RWPE1 (cell line): Measurements from ENCODE around the gene MRPL17.
"Not testable (repeated sequence)": the region's sequence is repeated elsewhere in the genome, so short reads cannot be mapped to it uniquely, and the experiment has no call there.

Source experiments
- CTCF ChIA-PET: fragments of 350-600 bp; sonication (Branson Sonifier 250); formaldehyde crosslinking; extraction: SDS; loops from one replicate; lab custom pipeline; 2021; lab: Yijun Ruan, JAX
- POLR2A ChIA-PET: fragments of 400-600 bp; formaldehyde crosslinking; extraction: SDS; loops from one replicate; lab custom pipeline; 2020; ENCODE audit warnings: antibody characterized with exemption; ENCODE audit not compliant: low non-redundant PET; lab: Yijun Ruan, JAX
- DNase-seq: peaks from one replicate; pipeline ENCODE4 v3.0.0; 2012; ENCODE audit warnings: low spot score
- H3K27ac ChIP-seq: fragments of 450-650 bp; 2 replicates; pipeline ENCODE4 v1.5.1; 2017
- TF ChIP-seq, protein P1 (sequence below): fragments of 450-650 bp; conservative IDR thresholded peaks from 2 replicates; pipeline ENCODE4 v1.5.1; 2017; ENCODE audit warnings: low read depth, mild to moderate bottlenecking

Gene MRPL17

DNA sequence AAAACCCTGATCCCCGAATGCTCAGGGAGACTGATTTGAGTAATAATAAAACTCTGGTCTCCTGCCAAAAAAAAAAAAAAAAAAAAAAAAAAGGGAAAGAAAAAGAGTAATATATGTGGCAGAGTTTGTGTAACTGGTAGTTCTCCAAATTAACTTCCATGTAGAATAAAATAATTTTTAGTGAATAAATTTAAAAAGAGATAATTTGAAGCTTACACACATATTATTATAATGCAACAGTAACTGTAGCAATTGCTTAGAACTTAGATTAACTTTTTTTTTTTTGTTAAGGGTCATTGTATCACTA is 11.0 kb upstream of the MRPL17 start:
- TF ChIP-seq, protein P1, sequence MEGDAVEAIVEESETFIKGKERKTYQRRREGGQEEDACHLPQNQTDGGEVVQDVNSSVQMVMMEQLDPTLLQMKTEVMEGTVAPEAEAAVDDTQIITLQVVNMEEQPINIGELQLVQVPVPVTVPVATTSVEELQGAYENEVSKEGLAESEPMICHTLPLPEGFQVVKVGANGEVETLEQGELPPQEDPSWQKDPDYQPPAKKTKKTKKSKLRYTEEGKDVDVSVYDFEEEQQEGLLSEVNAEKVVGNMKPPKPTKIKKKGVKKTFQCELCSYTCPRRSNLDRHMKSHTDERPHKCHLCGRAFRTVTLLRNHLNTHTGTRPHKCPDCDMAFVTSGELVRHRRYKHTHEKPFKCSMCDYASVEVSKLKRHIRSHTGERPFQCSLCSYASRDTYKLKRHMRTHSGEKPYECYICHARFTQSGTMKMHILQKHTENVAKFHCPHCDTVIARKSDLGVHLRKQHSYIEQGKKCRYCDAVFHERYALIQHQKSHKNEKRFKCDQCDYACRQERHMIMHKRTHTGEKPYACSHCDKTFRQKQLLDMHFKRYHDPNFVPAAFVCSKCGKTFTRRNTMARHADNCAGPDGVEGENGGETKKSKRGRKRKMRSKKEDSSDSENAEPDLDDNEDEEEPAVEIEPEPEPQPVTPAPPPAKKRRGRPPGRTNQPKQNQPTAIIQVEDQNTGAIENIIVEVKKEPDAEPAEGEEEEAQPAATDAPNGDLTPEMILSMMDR = no peak
- no peak for DNase-seq
- ChIA-PET CTCF (interaction anchor here (0.7 to 0.9 kb wide), 2 partner anchors 9 to 331 kb away, joined by 3 to 4 read pairs; no protein-coding TSS in a partner anchor), POLR2A (no interaction called here)
- no peak overlapping the region for H3K27ac ChIP-seq

DNA sequence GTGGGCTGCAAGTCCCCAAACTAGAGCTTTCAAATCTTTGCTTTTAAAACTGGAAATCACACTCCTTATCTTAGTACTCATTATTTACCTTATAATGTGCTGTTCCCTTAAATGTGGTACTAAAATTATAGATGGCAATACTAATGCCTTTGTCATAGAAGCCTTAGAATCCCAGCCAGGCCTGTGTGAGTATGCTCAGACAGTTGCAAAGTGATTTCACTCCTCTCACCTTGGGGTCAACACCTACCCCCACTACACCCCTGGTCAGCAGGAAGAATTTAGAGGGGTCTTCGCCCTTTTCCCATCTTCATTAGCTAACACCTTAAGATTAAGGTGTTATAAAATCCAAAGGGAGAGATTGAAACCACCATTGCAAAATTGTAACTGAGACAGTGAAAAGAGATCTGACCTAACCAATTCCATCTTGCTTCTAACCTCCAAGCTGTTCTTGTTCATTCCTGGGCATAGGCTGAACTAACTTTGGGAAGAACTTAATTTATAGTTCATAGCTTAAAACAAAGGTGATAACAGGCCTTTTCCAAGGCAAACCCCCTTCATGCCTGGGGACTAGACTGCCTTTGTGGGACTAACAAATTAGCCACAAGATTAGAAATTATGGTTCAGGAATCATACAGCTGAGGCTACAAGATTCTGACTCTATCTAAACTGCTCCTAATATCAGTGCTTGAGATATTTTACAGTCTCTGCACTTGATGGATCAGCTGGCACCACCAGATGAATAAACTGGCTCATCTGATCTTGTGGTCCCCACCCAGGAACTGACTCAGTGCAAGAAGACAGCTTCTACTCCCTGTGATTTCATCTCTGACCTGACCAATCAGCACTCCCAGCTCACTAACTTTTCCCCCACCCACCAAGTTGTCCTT is 10.4 kb upstream of the MRPL17 start:
- TF ChIP-seq, protein P1 = no peak
- CTCF ChIA-PET = interaction anchor here (0.7 to 0.9 kb wide), 2 partner anchors 10 to 330 kb away, joined by 3 to 4 read pairs; no protein-coding TSS in a partner anchor
- POLR2A ChIA-PET = no interaction called here
- no peak for DNase-seq
- no peak overlapping the region for H3K27ac ChIP-seq

DNA sequence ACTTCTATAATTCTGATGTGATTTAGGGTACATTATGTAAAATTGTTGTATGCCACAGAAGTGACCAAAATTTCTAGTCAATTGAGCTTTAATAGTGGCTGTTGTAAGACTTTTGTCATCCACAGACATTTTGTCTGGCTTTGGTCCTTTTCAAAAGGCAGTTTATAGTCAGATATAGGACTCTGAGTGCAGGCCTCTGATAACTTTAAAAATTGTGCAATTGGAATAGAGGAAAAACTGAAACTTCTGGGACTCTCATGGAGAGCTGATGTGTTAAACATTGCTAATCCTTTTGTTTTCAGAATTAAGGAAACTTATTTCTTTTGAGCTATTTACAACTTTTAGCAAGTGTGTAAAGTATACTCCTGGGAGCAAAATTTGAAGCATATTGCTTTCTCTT is 9.0 kb upstream of the MRPL17 start:
- POLR2A ChIA-PET = no interaction called here
- CTCF ChIA-PET = no interaction called here
- TF ChIP-seq, protein P1 = no peak

DNA sequence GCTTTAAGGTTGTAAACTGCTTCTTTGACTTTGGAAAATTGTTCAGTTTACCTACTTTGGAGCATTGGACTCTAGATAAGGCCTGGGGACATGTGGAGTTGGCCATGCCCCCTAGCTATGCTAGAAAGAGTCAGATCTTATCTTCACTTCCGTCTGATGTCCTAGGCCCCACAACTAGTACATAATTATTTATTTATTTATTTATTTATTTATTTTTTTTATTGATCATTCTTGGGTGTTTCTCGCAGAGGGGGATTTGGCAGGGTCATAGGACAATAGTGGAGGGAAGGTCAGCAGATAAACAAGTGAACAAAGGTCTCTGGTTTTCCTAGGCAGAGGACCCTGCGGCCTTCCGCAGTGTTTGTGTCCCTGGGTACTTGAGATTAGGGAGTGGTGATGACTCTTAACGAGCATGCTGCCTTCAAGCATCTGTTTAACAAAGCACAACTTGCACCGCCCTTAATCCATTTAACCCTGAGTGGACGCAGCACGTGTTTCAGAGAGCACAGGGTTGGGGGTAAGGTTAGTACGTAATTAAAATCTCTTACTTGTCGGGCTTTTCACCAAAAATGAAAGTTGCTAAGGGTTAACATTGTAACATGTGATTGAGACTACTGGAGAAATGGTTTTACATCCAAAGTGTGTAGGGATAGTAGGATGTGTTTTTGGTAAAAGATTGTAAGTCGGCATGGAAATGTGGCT is 7.4 kb upstream of the MRPL17 start:
- CTCF ChIA-PET, DNase-seq, H3K27ac ChIP-seq, POLR2A ChIA-PET: not testable (repeated sequence)

More for the DNA sequence above, 9.0 kb upstream of the MRPL17 start:
- no peak overlapping the region for H3K27ac ChIP-seq
- no peak for DNase-seq

DNA sequence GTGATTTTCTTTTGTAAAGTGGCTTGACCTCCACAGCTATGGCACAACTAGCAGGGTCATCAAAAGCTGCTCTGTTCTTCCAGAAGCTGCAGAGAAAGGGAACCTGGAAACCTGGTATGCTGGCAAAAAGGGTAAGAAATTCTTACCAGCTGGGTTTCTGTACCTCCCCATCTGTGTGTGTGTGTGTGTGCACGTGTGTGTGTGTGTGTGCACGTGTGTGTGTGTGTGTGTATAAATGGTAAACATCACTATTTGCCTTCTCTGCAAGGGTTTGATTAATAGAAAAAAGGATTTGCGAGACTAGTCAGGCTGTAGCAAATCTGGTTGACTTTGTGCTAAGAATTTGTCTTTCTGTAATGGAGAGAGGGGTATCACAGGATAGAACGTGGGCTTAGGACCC is 4.7 kb upstream of the MRPL17 start:
- ChIA-PET CTCF (interaction anchor here (0.6 kb wide), 1 partner anchor 132 kb away, joined by 4 read pairs; no protein-coding TSS in a partner anchor), POLR2A (no interaction called here)
- no peak for DNase-seq
- H3K27ac ChIP-seq = no peak overlapping the region
- TF ChIP-seq, protein P1 = no peak

DNA sequence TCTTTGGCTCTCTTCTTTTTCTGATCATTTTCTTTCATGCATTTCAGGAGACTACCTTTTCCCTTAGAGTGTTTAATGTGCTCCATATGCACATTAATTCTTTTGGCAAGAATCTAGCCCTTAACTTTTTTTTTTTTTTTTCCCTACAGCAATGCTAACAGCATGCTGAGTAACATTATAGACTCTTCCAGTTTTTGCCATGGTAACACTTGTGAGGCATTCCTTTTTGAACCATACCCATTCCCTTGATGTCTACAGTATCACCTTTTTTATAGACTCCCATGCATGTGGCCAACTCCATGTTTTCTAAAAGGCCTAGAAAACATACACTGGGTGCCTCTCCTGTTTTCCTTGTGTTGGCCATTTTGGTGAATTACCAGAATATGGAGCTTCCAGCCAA is 2.9 kb upstream of the MRPL17 start:
- TF ChIP-seq, protein P1 = no peak
- DNase-seq = no peak
- no peak overlapping the region for H3K27ac ChIP-seq
- CTCF ChIA-PET = interaction anchor here (0.6 kb wide), 2 partner anchors 58 to 64 kb away, joined by 3 to 4 read pairs; no protein-coding TSS in a partner anchor
- POLR2A ChIA-PET = interaction anchor here (0.7 kb wide), 1 partner anchor 11 kb away, joined by 7 read pairs; no protein-coding TSS in a partner anchor

DNA sequence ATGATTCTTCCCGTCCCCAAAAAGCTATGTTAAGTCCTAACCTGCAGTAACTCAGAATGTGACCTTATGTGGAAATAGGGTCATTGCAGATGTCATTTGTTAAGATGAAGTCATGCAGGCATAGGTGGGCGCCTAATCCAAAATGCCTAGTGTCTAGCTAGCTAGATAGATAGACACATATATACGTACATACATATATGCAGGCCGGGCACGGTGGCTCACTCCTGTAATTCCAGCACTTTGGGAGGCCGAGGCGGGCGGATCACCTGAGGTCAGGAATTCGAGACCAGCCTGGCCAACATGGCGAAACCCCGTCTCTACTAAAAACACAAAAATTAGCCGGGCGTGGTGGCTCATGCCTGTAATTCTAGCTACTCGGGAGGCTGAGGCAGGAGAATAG is 928 bp upstream of the MRPL17 start:
- POLR2A ChIA-PET = not testable (repeated sequence)
- peak overlapping the region; percentile 84; the same call in 1 of the 2 replicates for H3K27ac ChIP-seq
- CTCF ChIA-PET = interaction anchor here (0.7 to 1.2 kb wide), 2 partner anchors 11 to 211 kb away, joined by 3 to 5 read pairs; no protein-coding TSS in a partner anchor

More for the DNA sequence above, 928 bp upstream of the MRPL17 start:
- not testable (repeated sequence) for DNase-seq
